LNCAP (cell line): Measurements from ENCODE around the gene SCO2.

Source experiments
- CTCF ChIP-seq: fragments of 450-650 bp; IDR thresholded peaks from 2 replicates; pipeline ENCODE4 v1.5.1; 2017; ENCODE audit warnings: mild to moderate bottlenecking

The SCO2 gene

GRCh38 chr22:50561401-50562358, 36.3 kb upstream of the SCO2 start:
- no peak for TF ChIP-seq CTCF

- TF ChIP-seq CTCF, result no peak
Measured at GRCh38 chr22:50560034-50560433, 34.6 kb upstream of the SCO2 start.

- TF ChIP-seq CTCF, result no peak
Measured at GRCh38 chr22:50556703-50557102, 31.3 kb upstream of the SCO2 start.

GRCh38 chr22:50553310-50553709, 27.9 kb upstream of the SCO2 start:
- TF ChIP-seq CTCF, result no peak

GRCh38 chr22:50551160-50551752, 25.9 kb upstream of the SCO2 start:
- no peak for TF ChIP-seq CTCF

GRCh38 chr22:50550395-50550794, 25.0 kb upstream of the SCO2 start:
- TF ChIP-seq CTCF, result no peak

GRCh38 chr22:50548921-50549790, 23.8 kb upstream of the SCO2 start:
- TF ChIP-seq CTCF, result no peak
